Mucosa of descending colon (tissue), 3 donors: ENCODE results near the gene ATG101. TPM values are rescaled to one million over a fixed set of nuclear protein-coding genes. Genes with fewer than 3 reads are reported as not detected.

Experiments used
- ATAC-seq: fragments of 200-7000 bp; cut with Tn5 transposase; one replicate; pipeline ENCODE4 v1.9.1; 2020; ENCODE audit warnings: mild to moderate bottlenecking, moderate library complexity
- DNase-seq, 3 donors: peaks; one replicate each; pipeline ENCODE4 v3.0.0-alpha.2; 2020
- H3K36me3 ChIP-seq: fragments of 200-600 bp; one replicate; pipeline ENCODE4 v1.8.0; 2021; ENCODE audit warnings: low read depth, mild to moderate bottlenecking
- H3K4me1 ChIP-seq: fragments of 200-600 bp; one replicate; pipeline ENCODE4 v1.8.0; 2021; ENCODE audit warnings: low read depth, mild to moderate bottlenecking
- H3K4me3 ChIP-seq: fragments of 200-600 bp; one replicate; pipeline ENCODE4 v1.8.0; 2021; ENCODE audit warnings: mild to moderate bottlenecking
- H3K9me3 ChIP-seq: fragments of 200-600 bp; one replicate; pipeline ENCODE4 v1.8.0; 2021; ENCODE audit warnings: mild to moderate bottlenecking
- CTCF ChIP-seq: fragments of 200-600 bp; IDR thresholded peaks from one replicate; pipeline ENCODE4 v1.8.0; 2022; ENCODE audit warnings: antibody characterized with exemption, mild to moderate bottlenecking
- intact Hi-C, 2 donors: fragments of 100-400 bp; cut with DNase I in 1 of 2; cut with micrococcal nuclease in 1 of 2; formaldehyde crosslinking; loops; one replicate each; pipeline versions ENCODE4 v1.11.0 to v1.11.1; 2022; cut with DNase I, micrococcal nuclease
- total RNA-seq, 3 donors: library from RNA; stranded (reverse); fragmentation: NEBNext Ultra II Directional in 2 of 3; extraction: Animal tissue kit (Norgen Biotek cat#: 25700) in 2 of 3; gene quantifications; one replicate each; pipeline versions ENCODE4 v1.2.1 to v1.2.4, GENCODE V29; 2021 to 2023
- donor health status: DM: no; HTN: no; CAD: no; lungs with moderate emphysema.
- donor health status: DM: no; HTN: no; CAD: no.
- donor health status: DM: no; HTN: yes; CAD: no.

Gene ATG101
- total RNA-seq, 3 donors from 2014 or later: 30.1 to 37.5 (median 33.0) TPM

DNA sequence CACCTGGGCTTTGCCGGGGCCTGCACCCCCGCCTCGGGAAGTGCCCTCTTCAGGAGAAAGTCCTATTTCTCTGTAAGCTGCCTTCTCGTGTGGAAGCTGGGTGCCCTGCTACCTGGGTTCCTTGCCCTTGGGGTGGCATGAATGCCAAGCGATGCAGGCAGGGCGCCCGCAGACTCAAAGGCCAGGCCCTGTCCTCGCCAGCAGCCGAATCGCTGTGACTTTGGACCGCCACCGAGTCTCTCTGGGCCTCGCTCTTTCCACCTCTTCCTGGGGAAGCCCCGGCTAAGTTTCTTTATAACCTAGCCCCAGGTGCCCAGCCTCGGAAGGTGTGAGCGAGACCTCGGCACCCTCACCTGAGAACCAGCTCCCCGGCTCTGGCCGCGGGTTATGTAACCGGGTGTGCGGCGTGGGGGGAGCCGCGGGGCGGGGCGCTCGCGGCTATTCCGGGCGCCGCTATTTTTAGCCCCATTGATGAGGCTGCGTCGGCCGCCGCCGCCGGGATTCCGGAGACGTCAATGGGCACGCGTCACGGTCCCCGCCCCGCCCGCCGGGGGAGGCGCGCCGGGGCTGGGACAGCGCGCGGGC is 33.1 kb upstream of the ATG101 start:
- intact Hi-C loops: no loop called here
- no peak for TF ChIP-seq CTCF

GRCh38 chr12:52037248-52037861 is 32.4 kb upstream of the ATG101 start:
- DNase-seq (peak in 1 of 3 donors; percentile 74), ATAC-seq (no peak)
- Histone ChIP-seq H3K9me3 (no peaks in the 10 kb centered on the region), H3K4me1 (peaks cover 20% of the 10 kb centered on the region), H3K36me3 (no peaks in the 10 kb centered on the region), H3K4me3 (peak overlapping the region; percentile 19)
- intact Hi-C loops: no loop called here
- no peak for TF ChIP-seq CTCF

More for the DNA sequence above, 33.1 kb upstream of the ATG101 start:
- Histone ChIP-seq H3K9me3 (no peaks in the 10 kb centered on the region), H3K36me3 (no peaks in the 10 kb centered on the region), H3K4me3 (no peak overlapping the region), H3K4me1 (peaks cover 23% of the 10 kb centered on the region)
- peak; percentile 75 for ATAC-seq
- peak; percentile 90 to 93 (median 92) for DNase-seq

DNA sequence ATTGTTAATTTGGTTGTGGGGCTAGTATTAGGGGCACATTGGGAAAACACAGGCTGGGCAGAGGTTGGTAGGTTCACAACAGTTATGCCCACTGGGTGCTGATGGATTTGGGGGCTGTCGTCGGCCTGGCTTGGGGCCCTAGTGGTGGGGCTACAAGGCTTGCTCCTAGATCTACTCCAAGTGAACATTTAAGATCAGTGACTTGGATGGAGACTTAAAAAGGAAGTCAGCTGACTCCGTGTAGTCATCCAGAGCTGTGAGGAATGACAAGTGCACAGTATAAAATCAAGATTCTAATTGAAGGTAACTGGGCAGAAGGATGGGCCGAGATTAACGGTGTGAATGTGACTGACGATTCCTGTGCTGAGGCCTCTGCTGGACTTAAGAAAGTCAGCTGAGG is 31.3 kb upstream of the ATG101 start:
- no peak for ATAC-seq
- Histone ChIP-seq H3K4me1 (peaks cover 15% of the 10 kb centered on the region), H3K9me3 (no peaks in the 10 kb centered on the region), H3K36me3 (no peaks in the 10 kb centered on the region), H3K4me3 (no peak overlapping the region)
- intact Hi-C loops: no loop called here
- no peak for DNase-seq
- TF ChIP-seq CTCF: no peak

DNA sequence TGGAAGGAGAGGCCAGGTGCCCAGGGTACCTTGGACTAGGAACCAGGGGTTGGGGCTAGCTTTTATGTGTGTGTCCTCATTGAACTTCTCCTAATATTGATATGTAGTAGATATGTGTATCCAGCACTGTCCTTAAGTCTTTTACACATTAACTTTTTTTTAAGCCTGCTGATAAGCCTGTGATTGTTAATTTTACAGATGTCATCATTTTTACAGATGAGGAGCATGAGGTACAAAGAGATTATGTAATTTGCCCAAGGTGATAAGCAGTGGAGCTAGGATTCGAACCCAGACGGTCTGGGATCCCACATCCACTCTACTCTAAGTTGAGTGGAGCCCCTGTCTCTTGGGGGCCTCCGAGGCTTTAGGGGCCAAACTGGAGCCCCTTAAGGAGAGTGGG is 28.7 kb upstream of the ATG101 start:
- DNase-seq: no peak
- no peaks in the 10 kb centered on the region for H3K9me3 ChIP-seq
- no peak overlapping the region for H3K4me3 ChIP-seq
- no peak for TF ChIP-seq CTCF
- H3K4me1 ChIP-seq: peaks cover 18% of the 10 kb centered on the region
- no peak for ATAC-seq
- intact Hi-C loops: no loop called here
- H3K36me3 ChIP-seq: no peaks in the 10 kb centered on the region

DNA sequence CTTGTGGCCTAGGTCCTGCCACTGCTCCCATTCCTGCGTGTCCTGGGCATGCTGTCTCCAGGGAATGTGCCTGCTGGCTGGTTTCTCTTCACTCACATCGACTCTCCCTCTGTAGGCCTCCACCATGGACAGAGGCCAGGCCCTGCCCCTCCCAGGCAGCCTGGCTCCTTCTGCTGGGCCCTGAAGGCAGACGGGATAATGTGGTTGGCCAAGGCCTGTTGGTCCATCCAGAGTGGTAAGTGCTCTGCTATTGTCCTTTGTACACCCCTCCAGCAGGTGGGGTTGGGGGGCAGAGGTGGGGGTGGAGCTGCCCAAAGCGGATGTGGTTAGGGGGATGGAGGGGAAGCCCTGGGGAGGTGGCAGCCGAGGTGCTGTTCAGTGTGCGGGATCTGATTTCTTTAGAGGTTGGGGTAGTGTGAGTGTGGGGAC is 28.1 kb upstream of the ATG101 start:
- no peak overlapping the region for H3K4me3 ChIP-seq
- intact Hi-C loops: no loop called here
- H3K4me1 ChIP-seq: peaks cover 16% of the 10 kb centered on the region
- peak; percentile 3 for ATAC-seq
- no peak for TF ChIP-seq CTCF
- H3K9me3 ChIP-seq: no peaks in the 10 kb centered on the region
- no peaks in the 10 kb centered on the region for H3K36me3 ChIP-seq
- peak in 1 of 3 donors; percentile 67 for DNase-seq
